Activated CD4-positive, alpha-beta memory T cell treated with anti-CD3 and anti-CD28 coated beads for 36 hours (primary cell): ENCODE data around the gene BRD1. TPM values are rescaled to one million over a fixed set of nuclear protein-coding genes. Genes with fewer than 3 reads are reported as not detected.

Experiments
- CTCF ChIA-PET: fragments of 350-600 bp; sonication (Branson Sonifier 250); formaldehyde crosslinking; loops from one replicate; lab custom pipeline; 2021; ENCODE audit warnings: antibody characterized with exemption, inconsistent platforms; lab: Charles Lee
- POLR2A ChIA-PET: fragments of 350-600 bp; sonication (Branson Sonifier 250); formaldehyde crosslinking; loops from one replicate; lab custom pipeline; 2021; ENCODE audit warnings: antibody characterized with exemption; lab: Charles Lee
- DNase-seq: peaks from one replicate; pipeline ENCODE4 v3.0.0-alpha.2; 2020
- H3K27ac Mint-ChIP-seq: one replicate; pipeline ENCODE4 v1.8.0; 2021; ENCODE audit warnings: mixed read lengths
- H3K27me3 Mint-ChIP-seq: one replicate; pipeline ENCODE4 v1.8.0; 2021; ENCODE audit warnings: mixed read lengths
- H3K36me3 Mint-ChIP-seq: one replicate; pipeline ENCODE4 v1.8.0; 2021; ENCODE audit warnings: mixed read lengths
- H3K4me1 Mint-ChIP-seq: one replicate; pipeline ENCODE4 v1.8.0; 2021; ENCODE audit warnings: low read depth, mixed read lengths
- H3K4me3 Mint-ChIP-seq: one replicate; pipeline ENCODE4 v1.8.0; 2021; ENCODE audit warnings: mild to moderate bottlenecking, mixed read lengths
- H3K9me3 Mint-ChIP-seq: one replicate; pipeline ENCODE4 v1.8.0; 2021; ENCODE audit warnings: mixed read lengths
- intact Hi-C: fragments of 100-400 bp; cut with micrococcal nuclease; formaldehyde crosslinking; loops from one replicate; pipeline ENCODE4 v1.15.1; 2023
- total RNA-seq, 2 experiments: library from RNA; stranded (reverse); gene quantifications; one replicate each; pipeline ENCODE4 v1.2.3, GENCODE V29; 2021

Gene BRD1
- total RNA-seq, 2 experiments from 2014 or later: 27.5 to 30.2 TPM

GRCh38 chr22:49733631-49734030, 94.0 kb downstream of the BRD1 start:
- H3K36me3 Mint-ChIP-seq: no peaks in the 10 kb centered on the region
- H3K4me3 Mint-ChIP-seq: no peak overlapping the region
- intact Hi-C loops: no loop called here
- POLR2A ChIA-PET: no interaction called here
- no peak for DNase-seq
- CTCF ChIA-PET: no interaction called here
- peaks cover 40% of the 10 kb centered on the region for H3K27me3 Mint-ChIP-seq
- H3K4me1 Mint-ChIP-seq: peaks cover 7% of the 10 kb centered on the region
- H3K9me3 Mint-ChIP-seq: no peaks in the 10 kb centered on the region
- H3K27ac Mint-ChIP-seq: no peak overlapping the region

GRCh38 chr22:49730656-49731055, 97.0 kb downstream of the BRD1 start:
- H3K4me3 Mint-ChIP-seq: no peak overlapping the region
- no peaks in the 10 kb centered on the region for H3K9me3 Mint-ChIP-seq
- ChIA-PET CTCF (no interaction called here), POLR2A (no interaction called here)
- DNase-seq: no peak
- H3K27me3 Mint-ChIP-seq: peaks cover 54% of the 10 kb centered on the region
- no peak overlapping the region for H3K27ac Mint-ChIP-seq
- peaks cover 11% of the 10 kb centered on the region for H3K4me1 Mint-ChIP-seq
- intact Hi-C loops: no loop called here
- H3K36me3 Mint-ChIP-seq: no peaks in the 10 kb centered on the region

GRCh38 chr22:49728570-49729271, 99.0 kb downstream of the BRD1 start:
- Mint-ChIP-seq H3K4me3 (no peak overlapping the region), H3K36me3 (no peaks in the 10 kb centered on the region), H3K27me3 (peaks cover 48% of the 10 kb centered on the region), H3K27ac (no peak overlapping the region), H3K9me3 (no peaks in the 10 kb centered on the region), H3K4me1 (peaks cover 13% of the 10 kb centered on the region)
- intact Hi-C loops: no loop called here
- ChIA-PET CTCF (no interaction called here), POLR2A (no interaction called here)
- no peak for DNase-seq

GRCh38 chr22:49727881-49728569, 99.6 kb downstream of the BRD1 start:
- no peak for DNase-seq
- H3K9me3 Mint-ChIP-seq: no peaks in the 10 kb centered on the region
- H3K4me3 Mint-ChIP-seq: no peak overlapping the region
- H3K27me3 Mint-ChIP-seq: peaks cover 46% of the 10 kb centered on the region
- CTCF ChIA-PET: no interaction called here
- no peaks in the 10 kb centered on the region for H3K36me3 Mint-ChIP-seq
- H3K4me1 Mint-ChIP-seq: peaks cover 9% of the 10 kb centered on the region
- POLR2A ChIA-PET: no interaction called here
- intact Hi-C loops: no loop called here
- no peak overlapping the region for H3K27ac Mint-ChIP-seq

- intact Hi-C loops: no loop called here
- H3K36me3 Mint-ChIP-seq: no peaks in the 10 kb centered on the region
Observed at GRCh38 chr22:49727191-49727880, 100.3 kb downstream of the BRD1 start.

GRCh38 chr22:49726701-49727101, 101.0 kb downstream of the BRD1 start:
- CTCF ChIA-PET: interaction anchor here (0.6 to 1.5 kb wide), 2 partner anchors 9 to 25 kb away, joined by 4 to 5 read pairs; no protein-coding TSS in a partner anchor
- no peaks in the 10 kb centered on the region for H3K36me3 Mint-ChIP-seq
- intact Hi-C loops: no loop called here

More at GRCh38 chr22:49727191-49727880, 100.3 kb downstream of the BRD1 start:
- no peak overlapping the region for H3K27ac Mint-ChIP-seq
- no peak overlapping the region for H3K4me3 Mint-ChIP-seq
- H3K9me3 Mint-ChIP-seq: no peaks in the 10 kb centered on the region
- no peak for DNase-seq
- peaks cover 43% of the 10 kb centered on the region for H3K27me3 Mint-ChIP-seq
- peaks cover 9% of the 10 kb centered on the region for H3K4me1 Mint-ChIP-seq
- ChIA-PET POLR2A (no interaction called here), CTCF (no interaction called here)

GRCh38 chr22:49726022-49726681, 101.5 kb downstream of the BRD1 start:
- Mint-ChIP-seq H3K27me3 (peaks cover 33% of the 10 kb centered on the region), H3K4me3 (no peak overlapping the region), H3K9me3 (no peaks in the 10 kb centered on the region), H3K4me1 (peaks cover 12% of the 10 kb centered on the region), H3K27ac (no peak overlapping the region), H3K36me3 (no peaks in the 10 kb centered on the region)
- CTCF ChIA-PET: interaction anchor here (0.6 to 1.5 kb wide), 3 partner anchors 10 to 71 kb away, joined by 3 to 5 read pairs (median 4); no protein-coding TSS in a partner anchor
- POLR2A ChIA-PET: interaction anchor here (0.6 kb wide), 1 partner anchor 206 kb away, joined by 3 read pairs; no protein-coding TSS in a partner anchor
- intact Hi-C loops: no loop called here
- no peak for DNase-seq

More at GRCh38 chr22:49726701-49727101, 101.0 kb downstream of the BRD1 start:
- Mint-ChIP-seq H3K27me3 (peaks cover 37% of the 10 kb centered on the region), H3K4me3 (no peak overlapping the region), H3K9me3 (no peaks in the 10 kb centered on the region), H3K4me1 (peaks cover 12% of the 10 kb centered on the region), H3K27ac (no peak overlapping the region)
- POLR2A ChIA-PET: interaction anchor here (0.6 kb wide), 1 partner anchor 206 kb away, joined by 3 read pairs; no protein-coding TSS in a partner anchor
- no peak for DNase-seq

GRCh38 chr22:49725516-49725915, 102.2 kb downstream of the BRD1 start:
- Mint-ChIP-seq H3K9me3 (no peaks in the 10 kb centered on the region), H3K36me3 (no peaks in the 10 kb centered on the region), H3K27me3 (peaks cover 29% of the 10 kb centered on the region), H3K4me1 (peaks cover 12% of the 10 kb centered on the region), H3K4me3 (peak overlapping the region; percentile 20), H3K27ac (no peak overlapping the region)
- no peak for DNase-seq
- intact Hi-C loops: no loop called here
- POLR2A ChIA-PET: no interaction called here
- CTCF ChIA-PET: interaction anchor here (1.0 to 1.8 kb wide), 3 partner anchors 24 to 321 kb away, joined by 3 to 6 read pairs (median 5); no protein-coding TSS in a partner anchor

GRCh38 chr22:49724893-49725489, 102.7 kb downstream of the BRD1 start:
- peak; percentile 84 for DNase-seq
- ChIA-PET POLR2A (no interaction called here), CTCF (interaction anchor here (0.6 to 1.8 kb wide), 8 partner anchors 23 to 781 kb away, joined by 3 to 6 read pairs (median 4); no protein-coding TSS in a partner anchor)
- Mint-ChIP-seq H3K27ac (peak overlapping the region; percentile 28), H3K9me3 (no peaks in the 10 kb centered on the region), H3K27me3 (peaks cover 26% of the 10 kb centered on the region), H3K4me1 (peaks cover 12% of the 10 kb centered on the region), H3K4me3 (peak overlapping the region; percentile 57), H3K36me3 (no peaks in the 10 kb centered on the region)
- intact Hi-C loops: no loop called here

- peak; percentile 62 for DNase-seq
- Mint-ChIP-seq H3K4me3 (peak overlapping the region; percentile 88), H3K4me1 (peaks cover 12% of the 10 kb centered on the region), H3K9me3 (no peaks in the 10 kb centered on the region), H3K27me3 (peaks cover 24% of the 10 kb centered on the region), H3K27ac (peak overlapping the region; percentile 79), H3K36me3 (no peaks in the 10 kb centered on the region)
- intact Hi-C loops: no loop called here
- CTCF ChIA-PET: interaction anchor here (0.6 to 1.8 kb wide), 9 partner anchors 23 to 780 kb away, joined by 3 to 6 read pairs (median 3); no protein-coding TSS in a partner anchor
- POLR2A ChIA-PET: no interaction called here
Observed at GRCh38 chr22:49724030-49724892, 103.4 kb downstream of the BRD1 start.
